ENCODE data around the gene ATP5PO. TPM values are rescaled to one million over a fixed set of nuclear protein-coding genes. Genes with fewer than 3 reads are reported as not detected.

The ATP5PO gene
- total RNA-seq, 1 donor from 2014 or later: 218 TPM

DNA sequence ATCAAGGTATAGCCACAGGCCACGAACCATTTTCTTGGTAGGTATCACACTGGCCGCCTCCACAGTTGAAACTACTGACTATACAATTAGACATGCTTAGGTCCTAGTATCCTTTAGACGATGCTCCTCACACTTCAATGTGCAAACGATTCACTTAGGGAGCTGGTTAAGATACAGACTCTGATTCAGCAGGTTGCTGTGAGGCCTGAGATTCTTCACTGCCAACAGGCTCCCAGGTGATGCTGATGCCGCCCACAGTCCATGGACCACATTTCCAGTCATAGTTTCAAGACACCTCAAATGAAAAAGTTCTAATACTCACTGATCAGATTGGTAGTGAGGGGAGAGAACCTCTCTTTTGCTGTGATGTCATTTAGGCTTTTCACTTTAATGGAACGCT is 6.8 kb downstream of the ATP5PO start:
- no peak overlapping the region for H3K4me3 Mint-ChIP-seq (ENCODE audit: unreplicated experiment)
- no peak for DNase-seq (ENCODE audit: low spot score)
- H3K27me3 Mint-ChIP-seq (ENCODE audit: unreplicated experiment): no peaks in the 10 kb centered on the region
- TF ChIP-seq, protein P1, sequence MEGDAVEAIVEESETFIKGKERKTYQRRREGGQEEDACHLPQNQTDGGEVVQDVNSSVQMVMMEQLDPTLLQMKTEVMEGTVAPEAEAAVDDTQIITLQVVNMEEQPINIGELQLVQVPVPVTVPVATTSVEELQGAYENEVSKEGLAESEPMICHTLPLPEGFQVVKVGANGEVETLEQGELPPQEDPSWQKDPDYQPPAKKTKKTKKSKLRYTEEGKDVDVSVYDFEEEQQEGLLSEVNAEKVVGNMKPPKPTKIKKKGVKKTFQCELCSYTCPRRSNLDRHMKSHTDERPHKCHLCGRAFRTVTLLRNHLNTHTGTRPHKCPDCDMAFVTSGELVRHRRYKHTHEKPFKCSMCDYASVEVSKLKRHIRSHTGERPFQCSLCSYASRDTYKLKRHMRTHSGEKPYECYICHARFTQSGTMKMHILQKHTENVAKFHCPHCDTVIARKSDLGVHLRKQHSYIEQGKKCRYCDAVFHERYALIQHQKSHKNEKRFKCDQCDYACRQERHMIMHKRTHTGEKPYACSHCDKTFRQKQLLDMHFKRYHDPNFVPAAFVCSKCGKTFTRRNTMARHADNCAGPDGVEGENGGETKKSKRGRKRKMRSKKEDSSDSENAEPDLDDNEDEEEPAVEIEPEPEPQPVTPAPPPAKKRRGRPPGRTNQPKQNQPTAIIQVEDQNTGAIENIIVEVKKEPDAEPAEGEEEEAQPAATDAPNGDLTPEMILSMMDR (IDR thresholded peaks at IDR 0.05; ENCODE audit: unreplicated experiment): no peak
- peaks cover 27% of the 10 kb centered on the region for H3K36me3 Mint-ChIP-seq (ENCODE audit: low read depth, unreplicated experiment)
- no peak overlapping the region for H3K27ac Mint-ChIP-seq (ENCODE audit: unreplicated experiment)
- no peaks in the 10 kb centered on the region for H3K9me3 Mint-ChIP-seq (ENCODE audit: unreplicated experiment)
- H3K4me1 Mint-ChIP-seq (ENCODE audit: unreplicated experiment): no peaks in the 10 kb centered on the region

DNA sequence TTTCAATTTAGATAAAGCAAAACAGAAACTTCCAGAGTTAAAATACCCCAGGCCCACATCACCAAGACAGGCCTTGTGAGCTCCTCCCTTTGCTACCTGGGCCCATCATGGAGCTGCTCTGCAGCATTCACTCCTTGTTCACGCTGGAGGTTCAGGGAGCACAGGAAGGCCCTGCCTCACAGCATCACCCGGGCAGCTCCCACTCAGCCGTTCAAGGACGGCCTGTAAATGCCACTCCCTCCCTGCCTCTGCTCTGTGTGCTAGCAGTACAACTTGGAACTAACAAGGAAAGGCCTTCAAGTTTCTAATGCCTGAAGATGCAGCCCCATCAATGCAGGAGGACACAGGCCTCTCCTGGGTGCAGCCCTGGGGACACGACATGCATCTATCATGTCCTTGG is 11.6 kb downstream of the ATP5PO start:
- DNase-seq (ENCODE audit: low spot score): no peak
- H3K4me3 Mint-ChIP-seq (ENCODE audit: unreplicated experiment): no peak overlapping the region
- H3K4me1 Mint-ChIP-seq (ENCODE audit: unreplicated experiment): peaks cover 15% of the 10 kb centered on the region
- no peaks in the 10 kb centered on the region for H3K9me3 Mint-ChIP-seq (ENCODE audit: unreplicated experiment)
- TF ChIP-seq, protein P1 (IDR thresholded peaks at IDR 0.05; ENCODE audit: unreplicated experiment): no peak
- H3K27me3 Mint-ChIP-seq (ENCODE audit: unreplicated experiment): no peaks in the 10 kb centered on the region
- no peak overlapping the region for H3K27ac Mint-ChIP-seq (ENCODE audit: unreplicated experiment)
- peaks cover 32% of the 10 kb centered on the region for H3K36me3 Mint-ChIP-seq (ENCODE audit: low read depth, unreplicated experiment)

DNA sequence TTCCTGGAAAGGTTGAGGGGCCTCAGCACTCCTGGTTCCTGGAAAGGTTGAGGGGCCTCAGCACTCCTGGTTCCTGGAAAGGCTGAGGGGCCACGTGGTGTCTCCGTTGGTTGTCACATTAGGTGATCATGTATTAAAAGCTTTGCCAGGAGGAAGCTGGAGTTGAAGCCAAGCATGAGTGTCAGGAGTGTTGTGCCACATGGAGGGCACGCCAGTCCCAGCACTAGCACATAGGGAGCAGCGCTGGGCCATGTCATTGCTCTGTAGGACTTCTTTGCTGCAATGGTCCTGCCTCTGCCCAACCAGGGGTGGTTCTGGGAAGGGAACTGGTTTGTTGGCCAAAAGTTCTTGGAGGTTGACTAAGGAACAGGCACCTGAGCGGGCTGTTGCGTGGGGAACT is 13.3 kb downstream of the ATP5PO start:
- peaks cover 29% of the 10 kb centered on the region for H3K36me3 Mint-ChIP-seq (ENCODE audit: low read depth, unreplicated experiment)

DNA sequence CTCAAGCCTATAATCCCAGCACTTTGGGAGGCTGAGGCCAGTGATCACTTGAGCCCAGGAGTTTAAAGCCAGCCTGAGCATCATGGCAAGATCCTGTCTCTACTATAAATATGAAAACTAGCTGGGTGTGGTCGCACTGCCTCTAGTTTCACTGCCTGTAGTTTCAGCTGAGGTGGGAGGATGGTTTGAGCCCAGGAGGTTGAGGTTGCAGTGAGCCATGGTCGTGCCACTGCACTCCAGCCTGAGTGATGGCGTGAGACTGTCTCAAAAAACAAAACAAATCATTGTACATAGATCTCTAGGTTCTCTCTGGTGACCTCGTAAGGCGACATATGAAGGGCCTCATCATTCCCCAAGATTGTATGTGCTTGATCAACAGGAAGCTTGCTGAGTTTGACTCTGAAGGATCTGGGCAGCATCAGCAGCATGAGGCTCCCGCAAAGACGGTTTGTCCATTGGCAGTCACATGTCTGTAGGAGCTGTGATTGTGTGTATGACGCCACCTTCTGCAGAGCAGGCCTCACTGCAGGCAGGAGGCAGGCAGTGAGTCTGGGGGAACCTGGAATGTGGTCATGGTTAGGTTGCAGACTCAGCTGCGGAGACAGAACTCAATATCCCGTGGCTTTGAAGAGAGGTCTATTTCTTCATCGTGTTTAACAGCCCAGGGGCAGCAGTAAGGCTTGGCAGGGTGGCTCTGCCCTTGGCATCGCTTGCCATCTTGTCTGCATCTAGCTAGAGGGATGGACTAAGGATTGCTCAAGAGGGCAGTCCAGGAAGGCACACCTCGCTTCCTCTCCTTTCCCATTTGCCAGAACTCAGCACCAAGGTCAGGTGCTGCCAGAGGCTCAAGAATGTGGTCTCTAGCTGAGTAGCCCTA is 14.0 kb downstream of the ATP5PO start:
- H3K4me1 Mint-ChIP-seq (ENCODE audit: unreplicated experiment): peaks cover 17% of the 10 kb centered on the region
- DNase-seq (ENCODE audit: low spot score): peak; percentile 62
- no peak overlapping the region for H3K4me3 Mint-ChIP-seq (ENCODE audit: unreplicated experiment)
- no peaks in the 10 kb centered on the region for H3K27me3 Mint-ChIP-seq (ENCODE audit: unreplicated experiment)
- TF ChIP-seq, protein P1 (IDR thresholded peaks at IDR 0.05; ENCODE audit: unreplicated experiment): peak; percentile 38
- H3K9me3 Mint-ChIP-seq (ENCODE audit: unreplicated experiment): no peaks in the 10 kb centered on the region
- no peak overlapping the region for H3K27ac Mint-ChIP-seq (ENCODE audit: unreplicated experiment)
- peaks cover 27% of the 10 kb centered on the region for H3K36me3 Mint-ChIP-seq (ENCODE audit: low read depth, unreplicated experiment)

More for the DNA sequence above, 13.3 kb downstream of the ATP5PO start:
- Mint-ChIP-seq H3K4me3 (ENCODE audit: unreplicated experiment) (peak overlapping the region; percentile 2), H3K27me3 (ENCODE audit: unreplicated experiment) (no peaks in the 10 kb centered on the region), H3K9me3 (ENCODE audit: unreplicated experiment) (no peaks in the 10 kb centered on the region), H3K4me1 (ENCODE audit: unreplicated experiment) (peaks cover 15% of the 10 kb centered on the region), H3K27ac (ENCODE audit: unreplicated experiment) (no peak overlapping the region)
- TF ChIP-seq, protein P1 (IDR thresholded peaks at IDR 0.05; ENCODE audit: unreplicated experiment): no peak
- no peak for DNase-seq (ENCODE audit: low spot score)

DNA sequence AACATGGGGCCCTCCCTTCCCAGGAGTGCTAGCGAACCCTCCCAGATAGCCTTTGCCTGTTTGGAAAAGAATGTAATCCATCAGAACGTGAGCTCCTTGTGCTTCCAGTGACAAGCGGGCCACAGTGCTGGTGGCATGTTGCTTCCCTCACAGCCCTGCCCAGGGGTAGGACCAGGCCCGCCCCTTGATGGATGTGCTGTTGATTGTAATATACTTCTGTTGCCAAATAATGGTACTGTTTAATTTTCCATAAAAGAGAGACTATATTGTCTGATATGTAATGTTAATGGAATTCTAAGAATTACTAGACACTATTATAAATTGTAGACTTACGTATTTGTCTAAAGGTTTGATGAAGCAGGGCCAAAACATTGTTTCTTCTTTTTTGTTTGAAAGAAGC is 16.4 kb downstream of the ATP5PO start:
- H3K27ac Mint-ChIP-seq (ENCODE audit: unreplicated experiment): no peak overlapping the region
- H3K27me3 Mint-ChIP-seq (ENCODE audit: unreplicated experiment): peaks cover 4% of the 10 kb centered on the region
- TF ChIP-seq, protein P1 (IDR thresholded peaks at IDR 0.05; ENCODE audit: unreplicated experiment): no peak
- peaks cover 18% of the 10 kb centered on the region for H3K36me3 Mint-ChIP-seq (ENCODE audit: low read depth, unreplicated experiment)
- no peaks in the 10 kb centered on the region for H3K9me3 Mint-ChIP-seq (ENCODE audit: unreplicated experiment)
- no peak for DNase-seq (ENCODE audit: low spot score)
- peaks cover 36% of the 10 kb centered on the region for H3K4me1 Mint-ChIP-seq (ENCODE audit: unreplicated experiment)
- no peak overlapping the region for H3K4me3 Mint-ChIP-seq (ENCODE audit: unreplicated experiment)
